H1 (cell line): ENCODE results near the gene ADGRG1. TPM values are rescaled to one million over a fixed set of nuclear protein-coding genes. Genes with fewer than 3 reads are reported as not detected.

Source experiments
- CTCF ChIA-PET: fragments of 300-600 bp; sonication (Branson Sonifier 250); formaldehyde crosslinking; loops from one replicate; lab custom pipeline; 2021; ENCODE audit not compliant: partially characterized antibody; lab: Charles Lee
- POLR2A ChIA-PET: fragments of 300-600 bp; sonication (Branson Sonifier 250); formaldehyde crosslinking; loops from one replicate; lab custom pipeline; 2021; ENCODE audit warnings: inconsistent platforms; ENCODE audit not compliant: partially characterized antibody; lab: Charles Lee
- DNase-seq, 2 experiments: peaks; one replicate each; pipeline versions ENCODE4 v3.0.0 to v3.0.0-alpha.2; 2010 to 2022; ENCODE audit warnings: low spot score in 2 of 2, low read depth in 1 of 2, mixed read lengths in 1 of 2
- FAIRE-seq: peaks from 2 replicates; lab custom pipeline; 2011; peaks lifted over from hg19 to GRCh38; lab: Jason Lieb, UNC
- H2AFZ ChIP-seq: 2 replicates; pipeline ENCODE4 v1.8.1; 2012; ENCODE audit warnings: low read length, inconsistent platforms
- H2AK5ac ChIP-seq: 2 replicates; pipeline ENCODE4 v1.6.1; 2013; ENCODE audit warnings: low read depth, low read length
- H2BK120ac ChIP-seq: replicated peaks from 2 replicates; pipeline ENCODE3; 2013; ENCODE audit warnings: low read depth, low read length, inconsistent platforms
- H2BK12ac ChIP-seq: 2 replicates; pipeline ENCODE4 v1.6.1; 2013; ENCODE audit warnings: low read depth, low read length
- H2BK15ac ChIP-seq: 2 replicates; pipeline ENCODE4 v1.6.1; 2013; ENCODE audit warnings: low read length
- H2BK20ac ChIP-seq: 2 replicates; pipeline ENCODE4 v1.6.1; 2013; ENCODE audit warnings: low read length
- H2BK5ac ChIP-seq: 2 replicates; pipeline ENCODE4 v1.6.1; 2013; ENCODE audit warnings: low read depth, low read length
- H3K14ac ChIP-seq: 2 replicates; pipeline ENCODE4 v1.6.1; 2013; ENCODE audit warnings: inconsistent platforms; ENCODE audit not compliant: insufficient read length
- H3K18ac ChIP-seq: 2 replicates; pipeline ENCODE4 v1.6.1; 2013; ENCODE audit warnings: low read length; ENCODE audit errors: extremely low read depth
- H3K23ac ChIP-seq: 2 replicates; pipeline ENCODE4 v1.6.1; 2013; ENCODE audit warnings: inconsistent platforms; ENCODE audit not compliant: insufficient read length
- H3K23me2 ChIP-seq: 2 replicates; pipeline ENCODE4 v1.6.1; 2013; ENCODE audit warnings: low read depth, low read length
- H3K27ac ChIP-seq: 2 replicates; pipeline ENCODE4 v1.6.1; 2011; ENCODE audit warnings: low read depth, low read length, inconsistent platforms
- H3K27me3 ChIP-seq, 4 experiments: replicated peaks in 1 of 4; 1 replicate in 1 of 4; 2 replicates in 3 of 4; pipeline versions ENCODE4 v1.6.1 to v1.8.1; 2011 to 2013; ENCODE audit warnings: low read length in 3 of 4, mild to moderate bottlenecking in 3 of 4, inconsistent platforms in 2 of 4, mixed read lengths in 2 of 4, moderate library complexity in 1 of 4; ENCODE audit not compliant: control insufficient read depth in 3 of 4, insufficient read depth in 3 of 4; ENCODE audit errors: extremely low read depth in 1 of 4
- H3K36me3 ChIP-seq, 4 experiments: 2 replicates each; pipeline versions ENCODE4 v1.6.1 to v1.8.1; 2011 to 2013; ENCODE audit warnings: mild to moderate bottlenecking in 4 of 4, low read length in 3 of 4, moderate library complexity in 2 of 4, control low read depth in 1 of 4, inconsistent platforms in 1 of 4; ENCODE audit not compliant: insufficient read depth in 4 of 4, control insufficient read depth in 2 of 4
- H3K4ac ChIP-seq: replicated peaks from 2 replicates; pipeline ENCODE3; 2013; ENCODE audit warnings: low read length, low read depth, mixed read lengths, inconsistent platforms; ENCODE audit not compliant: insufficient read length
- H3K4me1 ChIP-seq, 4 experiments: replicated peaks in 1 of 4; 1 replicate in 1 of 4; 2 replicates in 3 of 4; pipeline versions ENCODE4 v1.6.1 to v1.8.1; 2011 to 2013; ENCODE audit warnings: low read length in 3 of 4, inconsistent platforms in 2 of 4, mixed read lengths in 1 of 4; ENCODE audit not compliant: insufficient read depth in 4 of 4, control insufficient read depth in 3 of 4
- H3K4me2 ChIP-seq, 2 experiments: 2 replicates each; pipeline versions ENCODE4 v1.6.1 to v1.8.1; 2011 to 2013; ENCODE audit warnings: low read depth in 2 of 2, low read length in 2 of 2, control low read depth in 1 of 2, inconsistent platforms in 1 of 2, mild to moderate bottlenecking in 1 of 2; ENCODE audit not compliant: insufficient read depth in 1 of 2
- H3K4me3 ChIP-seq, 4 experiments: fragments of 200-600, 300-600 bp in 1 of 4; sonication (generic), shearing (Covaris generic), sonication (Bioruptor Twin) in 1 of 4; 2 replicates each; pipeline versions ENCODE4 v1.5.1 to v1.8.1; 2011 to 2016; ENCODE audit warnings: low read length in 4 of 4, low read depth in 3 of 4, control low read depth in 2 of 4, inconsistent platforms in 2 of 4, mild to moderate bottlenecking in 2 of 4, mixed read lengths in 1 of 4, moderate library complexity in 1 of 4; ENCODE audit not compliant: insufficient read depth in 2 of 4; ENCODE audit errors: extremely low read depth in 1 of 4
- H3K56ac ChIP-seq: replicated peaks from 2 replicates; pipeline ENCODE3; 2013; ENCODE audit warnings: low read depth, mild to moderate bottlenecking, mixed read lengths, low read length, inconsistent platforms; ENCODE audit not compliant: insufficient read length
- H3K79me1 ChIP-seq: 2 replicates; pipeline ENCODE4 v1.6.1; 2013; ENCODE audit warnings: low read depth, low read length, control low read depth
- H3K79me2 ChIP-seq, 2 experiments: 2 replicates each; pipeline versions ENCODE4 v1.6.1 to v1.8.1; 2012 to 2013; ENCODE audit warnings: low read length in 2 of 2, mild to moderate bottlenecking in 2 of 2, inconsistent platforms in 1 of 2; ENCODE audit not compliant: insufficient read depth in 2 of 2, control insufficient read depth in 1 of 2
- H3K9ac ChIP-seq, 4 experiments: replicated peaks in 1 of 4; 1 replicate in 1 of 4; 2 replicates in 3 of 4; pipeline versions ENCODE4 v1.6.1 to v1.8.1; 2011 to 2013; ENCODE audit warnings: low read depth in 3 of 4, low read length in 3 of 4, control low read depth in 2 of 4, mild to moderate bottlenecking in 2 of 4, moderate library complexity in 2 of 4, inconsistent platforms in 1 of 4; ENCODE audit errors: extremely low read depth in 1 of 4
- H3K9me3 ChIP-seq, 2 experiments: 2 replicates each; pipeline versions ENCODE4 v1.6.1 to v1.8.1; 2012 to 2013; ENCODE audit warnings: mild to moderate bottlenecking in 2 of 2, moderate library complexity in 2 of 2, control low read depth in 1 of 2, inconsistent platforms in 1 of 2, low read depth in 1 of 2, low read length in 1 of 2, mixed read lengths in 1 of 2; ENCODE audit not compliant: insufficient read depth in 2 of 2
- H4K20me1 ChIP-seq, 2 experiments: replicated peaks in 1 of 2; 2 replicates each; pipeline versions ENCODE3 to v1.8.1; 2011 to 2013; ENCODE audit warnings: inconsistent platforms in 2 of 2, low read length in 2 of 2, mild to moderate bottlenecking in 1 of 2; ENCODE audit not compliant: insufficient read depth in 2 of 2, control insufficient read depth in 1 of 2
- H4K5ac ChIP-seq: 2 replicates; pipeline ENCODE4 v1.6.1; 2013; ENCODE audit warnings: low read length, low read depth, mixed read lengths, inconsistent platforms; ENCODE audit not compliant: insufficient read length
- H4K8ac ChIP-seq: 2 replicates; pipeline ENCODE4 v1.8.0; 2013; ENCODE audit warnings: mild to moderate bottlenecking, moderate library complexity, low read length, inconsistent platforms; ENCODE audit not compliant: insufficient read depth; ENCODE audit errors: extremely low read depth
- H4K91ac ChIP-seq: replicated peaks from 2 replicates; pipeline ENCODE3; 2013; ENCODE audit warnings: low read length, mixed read lengths, inconsistent platforms; ENCODE audit not compliant: insufficient read length
- CBX5 ChIP-seq: fragments of 300-800, 300-1000 bp; sonication (generic); IDR thresholded peaks from 2 replicates; pipeline ENCODE4 v1.7.1; 2016; ENCODE audit warnings: antibody characterized with exemption, low read length, low read depth
- E2F6 ChIP-seq: IDR thresholded peaks from 2 replicates; pipeline ENCODE4 v1.6.1; 2012; ENCODE audit warnings: inconsistent platforms
- EZH2 ChIP-seq: fragments of 200-600 bp; sonication (generic); IDR thresholded peaks from 2 replicates; pipeline ENCODE4 v1.7.1; 2012; ENCODE audit warnings: low read depth, mild to moderate bottlenecking, moderate library complexity, low read length, inconsistent platforms; ENCODE audit not compliant: severe bottlenecking
- KDM1A ChIP-seq: fragments of 200-600, 300-600 bp; sonication (generic); IDR thresholded peaks from 2 replicates; pipeline ENCODE4 v1.7.1; 2016; ENCODE audit warnings: mild to moderate bottlenecking, low read length, borderline replicate concordance
- WGBS, 2 experiments: shearing (Covaris generic) in 1 of 2; methylation state at CpG; one replicate each; pipeline versions ENCODE4 v1.1.6 to v1.1.7; 2013 to 2015; ENCODE audit warnings: low lambda C conversion rate in 2 of 2, mixed read lengths in 2 of 2, inconsistent platforms in 1 of 2, low coverage in 1 of 2, missing lambda C conversion rate in 1 of 2; ENCODE audit not compliant: insufficient replicate concordance in 2 of 2, insufficient coverage in 1 of 2, insufficient read length in 1 of 2; ENCODE audit errors: extremely low coverage in 1 of 2, missing lambda C conversion rate in 1 of 2; 5-methylcytosine and 5-hydroxymethylcytosine counted together
- polyA plus RNA-seq, 7 experiments: library from polyadenylated mRNA; depleted of rRNA in 3 of 7; stranded (reverse) in 5 of 7; unstranded in 2 of 7; fragments of >200 nt in 5 of 7; fragments of 200-250 nt in 2 of 7; gene quantifications; 1 replicate in 5 of 7; 2 replicates in 1 of 7; 4 replicates in 1 of 7; pipeline versions ENCODE4 v1.2.1 to v1.2.3, GENCODE V29; 2011 to 2013; ENCODE audit warnings: missing spikeins in 2 of 7, mixed read lengths in 2 of 7
- total RNA-seq: library from RNA; stranded (reverse); fragmentation: NEBNext Ultra II Directional; extraction: Animal tissue kit (Norgen Biotek cat#: 25700); gene quantifications from 2 replicates; pipeline ENCODE4 v1.2.1, GENCODE V29; 2021

ADGRG1 gene
- total and polyA plus RNA-seq, 2 of the 8 experiments (the other 6 are each of a cell fraction or from before 2014, with no cell fraction given), result 1.3 to 2.6 TPM

- CTCF ChIA-PET, result interaction anchor here (0.7 to 10.1 kb wide), 13 partner anchors 11 to 311 kb away, joined by 3 to 79 read pairs (median 4); no protein-coding TSS in a partner anchor
- H3K4me3 ChIP-seq, result no peak overlapping the region
Observed at GRCh38 chr16:57620335-57621231, 7.8 kb upstream of the ADGRG1 start.

More at GRCh38 chr16:57620335-57621231, 7.8 kb upstream of the ADGRG1 start:
- Histone ChIP-seq H2AFZ (no peak overlapping the region), H2BK20ac (no peak overlapping the region), H2AK5ac (no peak overlapping the region), H2BK120ac (no peak overlapping the region), H4K5ac (no peak overlapping the region), H4K8ac (peak overlapping the region; percentile 57; the same call in 1 of the 2 replicates)
- TF ChIP-seq E2F6, result 0 out of 2 replicates have a peak, but pooled peaks have one; percentile 11
- no peak for TF ChIP-seq KDM1A
- no peak for TF ChIP-seq EZH2
- TF ChIP-seq CBX5, result no peak
- TF ChIP-seq, all 59 proteins: peak for 1
- Histone ChIP-seq H3K23ac (no peak overlapping the region), H3K4ac (no peak overlapping the region), H3K9ac (no peak overlapping the region; a peak in 2 of 7 replicates), H3K23me2 (peaks cover 3% of the 10 kb centered on the region; the same call in 1 of the 2 replicates), H3K27me3 (no peaks in the 10 kb centered on the region), H3K79me1 (no peaks in the 10 kb centered on the region), H3K79me2 (no peaks in the 10 kb centered on the region), H2BK12ac (peak overlapping the region; percentile 90; the same call in 1 of the 2 replicates), H3K14ac (no peak overlapping the region), H3K56ac (no peak overlapping the region), H3K9me3 (no peaks in the 10 kb centered on the region), H3K36me3 (no peaks in the 10 kb centered on the region), H4K20me1 (no peaks in the 10 kb centered on the region), H3K18ac (peak overlapping the region; percentile 62), H3K4me2 (no peak overlapping the region; a peak in 1 of 4 replicates), H4K91ac (peak overlapping the region; percentile 71), H2BK5ac (peak overlapping the region; percentile 71; the same call in 1 of the 2 replicates), H3K4me1 (peaks cover 0 to 29% (median 15%) of the 10 kb centered on the region in 4 experiments; a peak in 6 of 7 replicates), H2BK15ac (peak overlapping the region; percentile 83; the same call in 1 of the 2 replicates), H3K27ac (no peak overlapping the region)
- FAIRE-seq (no peak), DNase-seq (no peak)
- 71% methylated on average over 19 of the region's 27 CpGs; no CpG with 5 or more reads in 1 of the 2 experiments for WGBS, 2 experiments
- POLR2A ChIA-PET, result interaction anchor here (1.1 to 2.3 kb wide), 7 partner anchors 10 to 84 kb away, joined by 3 to 5 read pairs (median 4); partner anchors contain the start of gene CCDC102A
